Sigmoid colon (tissue), 4 donors: ENCODE results near the gene PHACTR3.

Experiments
- EP300 ChIP-seq, 4 donors: sonication (generic); formaldehyde crosslinking; IDR thresholded peaks; one replicate each; pipeline ENCODE4 v1.6.1; 2017; ENCODE audit warnings: antibody characterized with exemption in 4 of 4
- POLR2A ChIP-seq, 2 donors: fragments of 450-650 bp; IDR thresholded peaks; one replicate each; pipeline ENCODE4 v1.6.1; 2016; ENCODE audit warnings: antibody characterized with exemption in 2 of 2, mild to moderate bottlenecking in 2 of 2, moderate library complexity in 2 of 2
- POLR2AphosphoS5 ChIP-seq, 4 donors: sonication (generic); formaldehyde crosslinking; IDR thresholded peaks; one replicate each; pipeline ENCODE4 v1.6.1; 2017; ENCODE audit warnings: antibody characterized with exemption in 4 of 4
- TF ChIP-seq, protein P1 (sequence below), 4 experiments: fragments of 450-650 bp in 3 of 4; fragments of 200-600 bp in 1 of 4; IDR thresholded peaks; one replicate each; pipeline ENCODE4 v1.5.1; 2016 to 2019; ENCODE audit warnings: antibody characterized with exemption in 4 of 4, mild to moderate bottlenecking in 3 of 4, moderate library complexity in 2 of 4

GRCh38 chr20:59656417-59656816, 52.1 kb downstream of the PHACTR3 start:
- TF ChIP-seq, protein P1, sequence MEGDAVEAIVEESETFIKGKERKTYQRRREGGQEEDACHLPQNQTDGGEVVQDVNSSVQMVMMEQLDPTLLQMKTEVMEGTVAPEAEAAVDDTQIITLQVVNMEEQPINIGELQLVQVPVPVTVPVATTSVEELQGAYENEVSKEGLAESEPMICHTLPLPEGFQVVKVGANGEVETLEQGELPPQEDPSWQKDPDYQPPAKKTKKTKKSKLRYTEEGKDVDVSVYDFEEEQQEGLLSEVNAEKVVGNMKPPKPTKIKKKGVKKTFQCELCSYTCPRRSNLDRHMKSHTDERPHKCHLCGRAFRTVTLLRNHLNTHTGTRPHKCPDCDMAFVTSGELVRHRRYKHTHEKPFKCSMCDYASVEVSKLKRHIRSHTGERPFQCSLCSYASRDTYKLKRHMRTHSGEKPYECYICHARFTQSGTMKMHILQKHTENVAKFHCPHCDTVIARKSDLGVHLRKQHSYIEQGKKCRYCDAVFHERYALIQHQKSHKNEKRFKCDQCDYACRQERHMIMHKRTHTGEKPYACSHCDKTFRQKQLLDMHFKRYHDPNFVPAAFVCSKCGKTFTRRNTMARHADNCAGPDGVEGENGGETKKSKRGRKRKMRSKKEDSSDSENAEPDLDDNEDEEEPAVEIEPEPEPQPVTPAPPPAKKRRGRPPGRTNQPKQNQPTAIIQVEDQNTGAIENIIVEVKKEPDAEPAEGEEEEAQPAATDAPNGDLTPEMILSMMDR (IDR thresholded peaks at IDR 0.05): no peak
- TF ChIP-seq POLR2AphosphoS5 (IDR thresholded peaks at IDR 0.05) (no peak), POLR2A (IDR thresholded peaks at IDR 0.05) (no peak), EP300 (IDR thresholded peaks at IDR 0.05) (no peak)
